Activated naive CD4-positive, alpha-beta T cell treated with anti-CD3 and anti-CD28 coated beads, Interleukin-2, amount 50 U/mL, for 72 hours (primary cell): ENCODE data around the gene LAX1. TPM values are rescaled to one million over a fixed set of nuclear protein-coding genes. Genes with fewer than 3 reads are reported as not detected.

Experiments used
- ATAC-seq, 2 donors: fragments of 150-1000 bp; cut with Tn5 transposase; 2 replicates each; pipeline ENCODE4 v1.10.0; 2021; ENCODE audit warnings: mild to moderate bottlenecking in 2 of 2, moderate library complexity in 2 of 2
- DNase-seq, 2 donors: peaks; one replicate each; pipeline ENCODE4 v3.0.0; 2021 to 2022; ENCODE audit warnings: low spot score in 2 of 2
- H3K27ac Mint-ChIP-seq, 2 donors: one replicate each; pipeline ENCODE4 v1.8.0; 2022; ENCODE audit warnings: mild to moderate bottlenecking in 2 of 2, mixed read lengths in 2 of 2
- H3K36me3 Mint-ChIP-seq, 2 donors: one replicate each; pipeline ENCODE4 v1.8.0; 2022; ENCODE audit warnings: mixed read lengths in 2 of 2
- H3K9me3 Mint-ChIP-seq, 2 donors: one replicate each; pipeline ENCODE4 v1.8.0; 2022; ENCODE audit warnings: mixed read lengths in 2 of 2
- total RNA-seq, 2 donors: library from RNA; stranded (reverse); gene quantifications; one replicate each; pipeline ENCODE4 v1.2.3, GENCODE V29; 2022

Gene LAX1
- total RNA-seq, 2 donors from 2014 or later: 12.3 to 20.4 TPM

DNA sequence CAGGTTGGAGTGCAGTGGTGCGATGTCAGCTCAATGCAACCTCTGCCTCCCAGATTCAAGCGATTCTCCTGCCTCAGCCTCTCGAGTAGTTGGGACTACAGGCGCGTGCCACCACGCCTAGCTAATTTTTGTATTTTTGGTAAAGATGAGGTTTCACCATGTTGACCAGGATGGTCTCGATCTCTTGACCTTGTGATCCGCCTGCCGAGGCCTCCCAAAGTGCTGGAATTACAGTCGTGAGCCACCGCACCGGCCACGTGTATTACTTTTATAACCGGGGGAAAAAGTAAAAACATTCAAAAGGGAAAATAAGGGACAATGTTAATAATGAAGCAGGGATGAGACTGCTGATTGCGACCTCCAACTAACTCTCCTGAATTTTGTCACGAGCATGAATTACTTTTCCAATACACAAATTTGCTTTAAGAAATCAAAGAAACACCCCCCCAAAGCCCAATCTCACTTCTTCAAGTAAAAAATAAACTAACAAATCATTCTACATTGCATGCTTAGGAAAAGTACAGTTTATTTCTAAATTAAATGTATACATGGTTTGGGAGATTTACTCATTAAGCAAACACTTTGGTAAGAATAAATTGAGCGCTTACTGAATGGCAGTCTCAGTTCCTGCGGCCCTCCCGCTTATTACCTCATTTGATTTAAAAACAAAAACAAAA lies 29.9 kb downstream of the LAX1 start:
- no peak for ATAC-seq
- no peak for DNase-seq
- Mint-ChIP-seq H3K9me3 (peaks cover 4 to 9% of the 10 kb centered on the region in 2 donors), H3K27ac (peak overlapping the region; percentile 92 to 97), H3K36me3 (peaks cover 35 to 36% of the 10 kb centered on the region in 2 donors)

DNA sequence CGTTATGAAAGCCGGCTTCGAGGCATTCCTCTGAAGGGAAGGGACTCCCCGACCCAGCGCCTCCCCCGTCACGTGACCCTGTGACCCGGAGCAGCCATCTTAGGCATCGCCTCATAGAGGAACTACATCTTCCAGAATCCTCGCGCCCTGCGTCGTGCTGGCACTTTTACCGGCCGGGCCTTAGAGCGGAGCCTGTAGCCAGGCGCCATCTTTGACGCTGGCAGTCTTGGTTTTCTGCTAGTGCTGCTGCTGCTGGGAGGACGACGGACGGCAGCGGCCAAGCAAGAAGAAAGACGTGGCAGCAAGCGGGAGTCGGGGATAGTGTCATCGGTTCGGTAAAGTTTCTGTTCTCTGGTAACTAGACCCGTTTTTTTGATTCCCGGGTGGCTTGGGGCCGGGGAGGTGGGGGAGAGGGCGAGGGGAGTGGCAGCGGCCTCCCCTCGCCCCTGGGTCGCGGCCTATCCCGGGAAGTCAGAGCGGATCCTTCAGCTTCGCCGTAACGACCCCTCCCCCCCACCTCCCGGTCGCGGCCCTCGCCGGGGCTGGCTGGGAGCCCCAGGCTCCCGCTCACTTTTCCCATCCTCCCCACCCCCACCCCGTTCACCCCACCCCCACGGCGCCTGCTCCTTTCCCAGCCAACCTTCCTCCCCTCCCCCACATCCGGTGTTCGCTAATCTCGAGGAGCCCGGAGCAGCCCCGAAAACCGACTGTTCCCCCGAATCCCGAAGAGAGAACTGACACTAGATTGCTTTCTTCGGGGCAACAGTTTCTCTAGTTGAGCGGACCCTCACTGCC lies 30.7 kb downstream of the LAX1 start, which contains the start of the genes ZBED6 and ZC3H11A:
ZBED6 (plus strand) TSS at position 183 of the 795 bp plus-strand sequence. CDS start 1,900 bp downstream, outside the sequence.
ZC3H11A (plus strand) TSS at position 183 of the 795 bp plus-strand sequence. CDS start 21,448 bp downstream, outside the sequence.
- Mint-ChIP-seq H3K36me3 (peaks cover 35 to 41% of the 10 kb centered on the region in 2 donors), H3K27ac (peak within 1 kb of the TSS; percentile 92 to 97), H3K9me3 (peaks cover 4 to 9% of the 10 kb centered on the region in 2 donors)
- peak; percentile 95 to 96 for DNase-seq
- ATAC-seq: peak; percentile 99 to 100

DNA sequence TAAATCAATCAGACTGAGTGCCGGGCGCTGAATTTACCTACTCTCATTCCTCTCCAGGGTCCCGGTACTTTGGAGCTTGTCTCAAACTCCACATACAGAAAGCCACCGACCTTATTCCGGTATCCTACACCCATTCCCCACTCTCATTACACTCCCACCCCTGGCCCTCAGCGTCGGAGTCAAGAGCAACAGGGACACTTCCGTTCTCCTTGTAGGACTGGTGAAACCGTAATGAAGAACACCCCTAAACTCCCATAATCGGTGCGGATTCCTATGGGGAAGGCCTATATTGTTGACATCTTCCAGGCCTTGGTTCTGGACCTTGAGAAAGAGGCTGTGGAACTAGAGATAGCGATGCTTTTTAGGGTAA lies 31.2 kb downstream of the LAX1 start:
- peak in 1 of 2 donors; percentile 27 for ATAC-seq
- Mint-ChIP-seq H3K36me3 (peaks cover 35 to 41% of the 10 kb centered on the region in 2 donors), H3K27ac (peak overlapping the region; percentile 92 to 97), H3K9me3 (peaks cover 4 to 9% of the 10 kb centered on the region in 2 donors)
- DNase-seq: peak; percentile 41 to 57

DNA sequence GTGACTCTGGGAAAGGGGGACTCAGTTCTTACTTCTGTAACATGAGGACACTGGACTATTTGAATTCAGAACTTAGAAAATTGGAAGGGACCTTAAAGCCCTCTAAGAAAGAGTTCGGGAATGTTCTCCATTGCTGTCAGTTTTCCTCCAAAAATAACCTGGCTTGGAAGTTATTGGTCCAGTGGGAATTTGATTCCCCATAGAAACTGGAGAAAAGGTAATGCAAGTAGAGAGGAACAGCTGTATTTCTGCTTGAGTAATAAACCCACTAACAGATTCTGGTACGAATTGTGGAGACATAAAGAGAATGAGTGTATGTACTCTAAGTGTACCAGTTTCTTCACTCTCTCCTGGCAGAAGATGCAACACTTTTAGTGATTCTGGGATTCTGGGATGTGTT lies 32.2 kb downstream of the LAX1 start:
- peaks cover 4 to 9% of the 10 kb centered on the region in 2 donors for H3K9me3 Mint-ChIP-seq
- peak overlapping the region; percentile 39 to 92 for H3K27ac Mint-ChIP-seq
- DNase-seq: no peak
- ATAC-seq: no peak
- H3K36me3 Mint-ChIP-seq: peaks cover 35 to 41% of the 10 kb centered on the region in 2 donors

- DNase-seq: no peak
- Mint-ChIP-seq H3K9me3 (peaks cover 4 to 9% of the 10 kb centered on the region in 2 donors), H3K36me3 (peaks cover 35 to 47% of the 10 kb centered on the region in 2 donors), H3K27ac (no peak overlapping the region)
- no peak for ATAC-seq
Observed at GRCh38 chr1:203797948-203798655, 33.1 kb downstream of the LAX1 start.

- H3K36me3 Mint-ChIP-seq: peaks cover 35 to 55% of the 10 kb centered on the region in 2 donors
- no peak for DNase-seq
- peaks cover 4 to 9% of the 10 kb centered on the region in 2 donors for H3K9me3 Mint-ChIP-seq
- H3K27ac Mint-ChIP-seq: no peak overlapping the region
- no peak for ATAC-seq
Observed at GRCh38 chr1:203799157-203799556, 34.2 kb downstream of the LAX1 start.

DNA sequence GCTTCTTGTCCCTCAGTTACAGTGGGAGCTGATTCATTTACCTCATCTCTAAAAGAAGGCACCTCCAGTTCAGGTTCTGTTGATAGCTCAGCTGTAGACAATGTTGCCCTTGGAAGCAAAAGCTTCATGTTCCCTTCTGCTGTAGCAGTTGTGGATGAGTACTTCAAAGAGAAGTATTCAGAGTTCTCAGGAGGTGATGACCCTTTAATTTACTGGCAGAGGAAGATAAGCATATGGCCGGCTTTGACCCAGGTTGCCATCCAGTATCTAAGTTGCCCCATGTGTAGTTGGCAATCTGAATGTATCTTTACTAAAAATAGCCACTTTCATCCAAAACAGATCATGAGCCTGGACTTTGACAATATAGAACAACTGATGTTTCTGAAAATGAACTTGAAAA lies 35.0 kb downstream of the LAX1 start:
- Mint-ChIP-seq H3K27ac (peak overlapping the region; percentile 38 to 74), H3K9me3 (peaks cover 4 to 9% of the 10 kb centered on the region in 2 donors), H3K36me3 (peaks cover 34 to 61% of the 10 kb centered on the region in 2 donors)
- ATAC-seq (no peak), DNase-seq (no peak)

DNA sequence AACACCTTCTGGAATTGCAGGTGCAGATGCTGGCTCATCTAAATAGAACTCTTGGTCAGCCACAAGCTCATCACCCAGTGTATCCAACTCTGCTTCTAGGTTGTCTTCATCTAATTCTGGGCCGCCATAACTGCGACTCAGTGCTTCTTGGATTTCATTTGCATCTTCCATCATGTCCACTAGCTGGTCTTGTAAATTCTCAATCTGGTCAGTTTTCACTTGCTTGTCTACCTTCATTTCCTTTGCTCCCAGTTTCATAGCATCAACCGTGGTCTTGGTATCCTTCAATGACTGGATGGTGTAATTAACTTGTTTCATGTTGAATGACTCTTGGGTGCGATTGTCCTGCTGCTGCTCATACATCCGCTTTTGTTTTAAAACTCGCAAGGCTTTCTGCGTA lies 40.7 kb downstream of the LAX1 start:
- ATAC-seq (no peak), DNase-seq (no peak)
- Mint-ChIP-seq H3K9me3 (no peaks in the 10 kb centered on the region), H3K27ac (peak overlapping the region in 1 of 2 donors; percentile 81), H3K36me3 (peaks cover 0 to 20% of the 10 kb centered on the region in 2 donors)

- H3K9me3 Mint-ChIP-seq: no peaks in the 10 kb centered on the region
- H3K27ac Mint-ChIP-seq: peak overlapping the region in 1 of 2 donors; percentile 50
- DNase-seq (no peak), ATAC-seq (no peak)
- peaks cover 0 to 30% of the 10 kb centered on the region in 2 donors for H3K36me3 Mint-ChIP-seq
Observed at GRCh38 chr1:203807196-203807595, 42.2 kb downstream of the LAX1 start.

DNA sequence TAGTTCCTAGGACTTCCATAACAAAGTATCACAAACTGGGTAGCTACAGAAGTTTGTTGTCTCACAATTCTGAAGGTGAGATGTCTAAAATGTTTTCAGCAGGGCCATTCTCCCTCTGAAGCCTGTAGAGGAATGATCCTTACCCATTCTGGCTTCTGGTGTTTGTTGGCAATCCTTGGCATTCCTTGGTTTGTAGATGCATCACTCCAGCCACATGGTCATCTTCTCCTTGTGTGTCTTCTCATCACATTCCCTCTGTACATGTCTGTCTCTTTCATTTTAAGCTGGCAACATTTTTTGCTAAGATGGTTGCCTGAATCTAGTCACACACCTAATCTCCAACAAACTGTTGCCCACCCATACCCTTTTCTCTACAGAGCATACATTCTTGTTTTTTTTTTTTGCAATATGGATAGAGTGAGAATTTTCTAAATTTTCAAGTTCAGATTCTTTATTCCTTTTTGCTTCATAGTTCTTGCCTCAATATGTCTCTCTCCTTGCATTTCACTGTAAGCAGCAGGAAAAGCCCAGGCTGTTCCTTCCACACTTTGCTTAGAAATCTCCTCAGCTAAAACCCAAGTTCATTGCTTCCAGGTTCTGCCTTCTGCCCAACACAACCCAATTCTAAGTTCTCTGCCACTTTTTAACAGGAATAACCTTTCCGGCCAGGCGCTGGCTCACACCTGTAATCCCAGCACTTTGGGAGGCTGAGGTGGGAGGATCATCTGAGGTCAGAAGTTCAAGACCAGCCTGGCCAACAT lies 48.8 kb downstream of the LAX1 start:
- no peak overlapping the region for H3K27ac Mint-ChIP-seq
- peaks cover 0 to 37% of the 10 kb centered on the region in 2 donors for H3K36me3 Mint-ChIP-seq
- no peak for DNase-seq

GRCh38 chr1:203818399-203818798 lies 53.4 kb downstream of the LAX1 start:
- Mint-ChIP-seq H3K27ac (peak overlapping the region in 1 of 2 donors; percentile 58), H3K9me3 (no peaks in the 10 kb centered on the region), H3K36me3 (peaks cover 17 to 40% of the 10 kb centered on the region in 2 donors)
- no peak for ATAC-seq
- no peak for DNase-seq

More for the DNA sequence above, 48.8 kb downstream of the LAX1 start:
- no peaks in the 10 kb centered on the region for H3K9me3 Mint-ChIP-seq
- ATAC-seq: no peak

GRCh38 chr1:203823306-203823705 lies 58.3 kb downstream of the LAX1 start:
- H3K9me3 Mint-ChIP-seq: no peaks in the 10 kb centered on the region

More at GRCh38 chr1:203823306-203823705, 58.3 kb downstream of the LAX1 start:
- ATAC-seq (no peak), DNase-seq (no peak)
- Mint-ChIP-seq H3K36me3 (peaks cover 24 to 40% of the 10 kb centered on the region in 2 donors), H3K27ac (peak overlapping the region in 1 of 2 donors; percentile 0)

Other genes with a start within 250 kb of the LAX1 start
- 10 to 100 TPM; 12.2 to 56.1 TPM for gene ATP2B4, start 138.4 kb upstream of the LAX1 start, total RNA-seq
- 10 to 100 TPM; 28.4 to 47.7 TPM for gene ZBED6, start 30.4 kb downstream of the LAX1 start, total RNA-seq
- gene ZC3H11A, start 30.4 kb downstream of the LAX1 start, total RNA-seq: 100 to 1,000 TPM in 1 of 2 donors, 10 to 100 TPM in 1; 95.4 to 161 TPM
- 100 to 1,000 TPM; 211 to 285 TPM for gene SNRPE, start 96.4 kb downstream of the LAX1 start, total RNA-seq